H1 (cell line): ENCODE results near the gene KCNJ9.

Experiments
- CTCF ChIP-seq, 3 experiments: IDR thresholded peaks; 1 replicate in 2 of 3; 2 replicates in 1 of 3; pipeline versions ENCODE4 v1.5.1 to v1.6.1; 2011; ENCODE audit warnings: low read length in 3 of 3, mild to moderate bottlenecking in 3 of 3, inconsistent platforms in 2 of 3, low read depth in 1 of 3, moderate library complexity in 1 of 3; ENCODE audit not compliant: insufficient read depth in 1 of 3; ENCODE audit errors: control extremely low read depth in 1 of 3
- GABPA ChIP-seq: IDR thresholded peaks from 2 replicates; pipeline ENCODE4 v1.6.1; 2011; ENCODE audit warnings: mild to moderate bottlenecking, low read length, moderate library complexity, borderline replicate concordance; ENCODE audit not compliant: insufficient read depth
- POLR2A ChIP-seq, 2 experiments: IDR thresholded peaks; 1 replicate in 1 of 2; 2 replicates in 1 of 2; pipeline ENCODE4 v1.6.1; 2011; ENCODE audit warnings: low read depth in 2 of 2, low read length in 2 of 2, mild to moderate bottlenecking in 2 of 2; ENCODE audit errors: control extremely low read depth in 1 of 2
- POLR2AphosphoS5 ChIP-seq: IDR thresholded peaks from 2 replicates; pipeline ENCODE4 v1.6.1; 2011; ENCODE audit warnings: low read depth, low read length
- RXRA ChIP-seq: IDR thresholded peaks from 2 replicates; pipeline ENCODE4 v1.6.1; 2011; ENCODE audit warnings: low read depth, mild to moderate bottlenecking, low read length, moderate library complexity; ENCODE audit not compliant: insufficient read depth
- SIN3A ChIP-seq, 2 experiments: IDR thresholded peaks in 1 of 2; conservative IDR thresholded peaks in 1 of 2; 2 replicates each; pipeline ENCODE4 v1.6.1; 2011 to 2012; ENCODE audit warnings: low read length in 2 of 2, improper control_type of control experiment in 1 of 2, low read depth in 1 of 2, mild to moderate bottlenecking in 1 of 2
- TAF1 ChIP-seq: IDR thresholded peaks from 2 replicates; pipeline ENCODE4 v1.6.1; 2011; ENCODE audit warnings: mild to moderate bottlenecking, low read depth, low read length

- TF ChIP-seq CTCF (IDR thresholded peaks at IDR 0.05; ENCODE audit: control extremely low read depth in 1 of 3, insufficient read depth in 1 of 3, low read depth in 1 of 3, low read length in 3 of 3) (no peak), GABPA (no peak), POLR2A (IDR thresholded peaks at IDR 0.05; ENCODE audit: control extremely low read depth in 1 of 2, low read depth in 2 of 2, low read length in 2 of 2) (no peak), RXRA (no peak), TAF1 (no peak), SIN3A (conservative IDR thresholded peaks at IDR 0.05 in 1 of 2, IDR thresholded peaks at IDR 0.05 in 1 of 2; ENCODE audit: low read depth in 1 of 2, low read length in 2 of 2) (no peak), POLR2AphosphoS5 (no peak)
These were observed 48.2 kb downstream of the KCNJ9 start for GRCh38 chr1:160129558-160129957.
